ENCODE measurements around the gene USP36.
"Not testable (repeated sequence)": the region's sequence is repeated elsewhere in the genome, so short reads cannot be mapped to it uniquely, and the experiment has no call there.

The USP36 gene

DNA sequence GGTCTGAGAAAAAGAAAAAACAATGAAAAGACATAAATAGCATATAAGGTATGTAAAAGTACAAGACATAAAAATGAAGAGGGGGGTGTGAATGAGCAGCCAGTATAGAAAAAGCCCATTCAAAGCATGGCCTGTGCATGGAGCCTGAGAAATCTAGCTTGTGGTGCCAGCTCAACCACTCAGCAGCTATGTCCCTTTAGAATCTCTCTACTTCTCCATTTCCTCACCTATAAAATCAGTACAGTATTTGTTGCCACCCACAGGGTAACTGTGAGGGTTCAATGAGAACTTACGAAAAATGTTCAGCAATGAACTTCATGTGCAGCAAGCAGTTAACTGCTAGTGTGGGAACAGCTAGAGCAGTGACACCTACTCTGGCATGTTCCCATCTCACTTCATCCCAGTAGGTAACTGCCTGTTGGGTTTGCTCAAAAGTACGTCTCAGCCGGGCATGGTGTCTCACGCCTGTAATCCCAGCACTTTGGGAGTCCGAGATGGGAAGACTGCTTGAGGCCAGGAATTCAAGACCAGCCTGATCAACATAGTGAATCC, 73.8 kb downstream of the USP36 start:
- DNase-seq (ENCODE audit: low spot score): no peak

DNA sequence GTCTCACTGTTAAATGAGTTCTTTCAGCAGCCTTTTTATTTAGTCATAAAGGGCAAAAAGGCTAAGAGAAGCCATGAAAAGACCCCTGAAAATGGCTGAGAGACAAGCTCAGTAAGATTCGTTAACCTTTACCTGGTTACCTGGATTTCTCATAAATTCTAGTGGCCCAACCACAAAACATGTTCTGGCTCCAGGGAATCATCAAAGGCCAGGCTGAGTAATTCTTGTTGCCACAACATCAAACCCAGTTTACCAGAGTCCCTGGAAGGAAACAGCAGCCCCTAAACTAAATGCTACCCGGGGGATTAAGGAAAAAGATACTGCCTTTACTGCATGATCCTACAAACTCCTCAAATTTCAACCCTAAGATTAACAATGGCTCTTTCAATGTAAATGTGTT, 74.4 kb downstream of the USP36 start:
- DNase-seq (ENCODE audit: low spot score): no peak

DNA sequence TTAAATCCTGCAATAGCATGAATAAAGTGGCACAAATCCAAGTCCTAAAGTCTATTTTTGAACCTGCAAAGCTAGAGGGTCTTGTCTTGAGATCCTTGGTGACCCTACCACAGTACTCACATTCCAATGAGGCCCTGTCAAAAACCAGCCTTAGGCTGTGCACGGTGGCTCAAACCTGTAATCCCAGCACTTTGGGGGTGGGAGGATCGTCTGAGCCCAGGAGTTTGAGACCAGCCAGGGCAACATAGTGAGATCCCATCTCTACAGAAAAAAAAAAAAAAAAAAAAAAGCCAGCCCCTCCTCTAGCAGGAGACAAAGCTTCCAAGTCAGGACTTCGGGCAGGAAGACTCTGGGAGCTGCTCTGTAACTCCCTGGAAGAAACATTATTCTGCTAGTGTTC, 74.8 kb downstream of the USP36 start:
- DNase-seq (ENCODE audit: low spot score): no peak

DNA sequence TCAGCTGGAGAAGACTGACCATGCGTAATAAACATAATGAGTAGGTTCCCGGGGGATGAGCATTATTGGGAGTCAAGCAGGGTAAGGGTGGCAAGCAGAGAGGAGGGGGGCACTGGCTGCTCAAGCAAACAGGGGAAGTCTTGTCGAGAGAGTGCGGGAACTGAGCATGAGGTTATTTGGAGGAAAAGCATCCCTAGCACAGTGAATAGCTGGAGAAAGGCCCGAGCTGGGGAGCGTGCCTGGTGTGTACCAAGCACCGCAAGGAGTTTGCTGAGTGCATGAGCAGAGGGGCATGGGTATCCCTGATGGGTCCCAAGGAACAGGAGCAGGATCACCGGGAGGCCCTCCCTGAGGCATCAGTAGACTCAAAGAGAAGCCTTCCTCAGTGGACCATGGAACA, 75.7 kb downstream of the USP36 start:
- DNase-seq (ENCODE audit: low spot score): no peak

DNA sequence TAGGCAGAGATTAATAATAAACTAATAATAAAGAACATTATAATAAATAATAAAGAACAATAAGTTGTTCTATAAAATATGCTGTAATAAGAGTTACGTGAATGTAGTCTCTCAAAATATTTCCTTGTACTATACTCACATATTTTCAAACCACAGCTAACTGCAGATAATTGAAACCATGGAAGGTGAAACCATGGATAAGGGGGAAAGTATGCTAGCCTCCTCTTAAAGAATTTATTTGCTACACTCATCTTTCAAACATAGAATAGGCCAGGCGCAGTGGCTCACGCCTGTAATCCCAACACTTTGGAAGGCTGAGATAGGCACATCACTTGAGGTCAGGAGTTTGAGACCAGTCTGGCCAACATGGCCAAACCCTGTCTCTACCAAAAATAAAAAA, 77.1 kb downstream of the USP36 start:
- DNase-seq (ENCODE audit: low spot score): no peak

DNA sequence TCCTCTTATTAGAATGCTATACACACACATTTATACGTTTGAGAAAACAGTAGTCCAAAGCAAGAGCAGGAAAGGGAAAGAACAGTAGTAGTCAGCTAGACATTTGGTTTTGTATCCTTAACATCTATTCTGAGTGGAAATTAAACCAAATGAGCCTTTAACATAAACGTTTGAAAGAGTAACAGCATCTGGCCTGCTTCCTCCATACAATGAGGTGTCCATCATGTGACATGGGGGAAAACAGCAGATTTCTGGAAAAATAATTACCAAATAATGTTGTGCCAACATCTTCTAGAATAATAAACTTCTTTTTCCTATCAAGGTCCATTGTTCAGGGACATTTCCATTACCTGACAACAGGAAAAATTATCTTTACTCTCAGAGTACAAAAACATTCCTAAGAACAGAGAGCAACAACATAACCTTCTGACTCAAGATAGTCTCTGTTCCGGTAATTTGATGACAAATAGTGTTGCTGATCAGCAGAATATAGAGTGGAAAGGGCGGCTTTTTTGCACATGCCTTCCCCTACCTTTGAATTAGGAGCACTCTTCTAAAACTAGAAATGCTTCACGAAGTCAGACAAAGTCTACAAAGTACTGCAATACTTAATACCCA, 78.7 kb downstream of the USP36 start:
- no peak for DNase-seq (ENCODE audit: low spot score)

DNA sequence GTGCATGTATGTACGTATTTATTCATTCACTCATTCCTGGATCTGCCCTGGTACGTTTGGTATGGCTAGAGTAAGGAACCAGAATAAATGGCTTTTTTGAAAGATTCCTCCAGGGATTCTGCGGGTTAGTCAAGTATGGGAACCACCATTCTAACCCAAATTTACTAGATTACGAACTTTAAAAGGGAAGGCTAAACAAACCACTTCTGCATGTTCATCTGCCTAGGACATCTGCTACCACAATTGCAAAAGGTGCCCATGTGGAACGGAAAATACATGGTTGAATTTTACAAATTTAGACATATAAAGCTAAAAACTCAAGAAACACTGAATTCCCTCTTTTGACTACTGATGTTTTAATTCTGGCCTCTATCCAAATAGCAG, 80.7 kb downstream of the USP36 start:
- DNase-seq (ENCODE audit: low spot score): peak; percentile 84

DNA sequence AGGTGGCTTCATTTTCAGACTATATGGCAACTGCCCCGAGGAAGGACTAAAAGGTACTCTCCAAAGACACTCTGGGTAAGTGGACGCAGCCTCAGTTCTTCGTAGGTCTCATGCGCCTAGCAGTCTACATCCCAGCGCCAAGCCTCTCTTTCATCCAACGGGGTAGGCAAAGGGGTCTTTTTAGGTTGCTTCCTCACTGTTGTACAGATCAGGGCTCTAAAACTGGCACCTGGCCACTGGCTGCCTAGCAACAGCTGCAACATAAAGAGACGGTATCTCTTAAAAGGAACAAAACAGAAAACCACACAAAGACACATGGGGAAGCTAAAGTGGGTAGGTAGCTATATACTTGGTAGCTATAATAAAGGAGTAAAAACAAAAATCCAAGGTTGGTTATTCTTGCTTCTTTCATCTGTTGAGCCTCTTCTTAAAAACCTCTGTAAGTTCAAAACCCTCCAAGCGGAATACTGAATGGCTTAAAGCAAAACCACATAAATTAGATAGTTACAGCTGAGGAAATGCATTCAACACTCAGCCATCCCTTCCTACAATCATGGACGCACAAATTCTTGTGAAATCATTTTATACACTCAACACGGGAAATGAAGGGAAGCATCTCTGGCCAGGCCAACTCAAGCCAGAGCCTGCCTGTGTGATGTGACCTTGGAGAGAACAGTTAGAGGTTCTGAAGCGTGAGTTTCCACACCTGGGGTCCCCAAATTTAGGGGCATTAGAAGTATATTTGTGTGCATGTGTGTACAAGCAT, 81.2 kb downstream of the USP36 start:
- DNase-seq (ENCODE audit: low spot score): peak; percentile 95

DNA sequence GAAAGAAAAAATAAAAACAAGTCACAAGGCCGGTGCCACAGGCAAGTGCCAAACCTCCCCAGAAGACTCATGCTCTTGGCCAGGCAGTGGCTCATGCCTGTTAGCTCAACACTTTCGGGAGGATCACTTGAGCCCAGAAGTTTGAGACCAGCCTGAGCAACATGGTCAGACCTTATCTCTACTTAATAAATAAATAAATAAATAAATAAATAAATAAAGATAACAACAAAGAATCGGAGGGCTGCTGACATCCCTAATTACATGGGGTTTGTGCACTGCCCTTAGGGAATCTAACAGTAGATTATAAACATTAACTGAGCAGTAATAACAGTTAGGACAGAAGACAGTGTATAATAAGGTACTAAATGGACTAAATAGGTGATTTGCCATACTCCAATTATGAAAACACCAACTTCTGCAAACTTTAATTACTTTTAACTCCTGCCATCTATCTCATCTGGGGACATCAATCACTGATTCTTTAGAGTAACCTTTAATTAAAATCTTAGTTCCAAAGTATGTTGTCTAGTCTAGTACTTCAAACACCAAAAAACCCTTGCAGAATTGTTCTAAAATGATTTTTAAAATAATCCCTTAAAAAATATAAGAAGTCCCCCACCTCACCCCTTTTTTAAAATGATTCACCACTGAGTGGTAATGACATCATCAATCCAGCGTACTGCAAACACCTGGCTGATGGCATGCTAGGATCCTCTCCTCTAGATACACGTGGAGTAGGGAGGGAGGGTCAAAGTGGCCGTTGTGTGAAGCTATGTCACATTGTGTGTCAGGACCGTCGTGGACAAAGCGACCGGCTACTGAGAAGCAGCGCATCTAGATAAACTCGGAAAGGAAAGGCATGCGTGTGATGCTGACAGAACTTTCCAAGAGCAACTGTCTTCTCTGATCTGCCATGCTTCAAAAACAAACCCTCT, 87.0 kb downstream of the USP36 start:
- DNase-seq (ENCODE audit: low spot score): no peak

DNA sequence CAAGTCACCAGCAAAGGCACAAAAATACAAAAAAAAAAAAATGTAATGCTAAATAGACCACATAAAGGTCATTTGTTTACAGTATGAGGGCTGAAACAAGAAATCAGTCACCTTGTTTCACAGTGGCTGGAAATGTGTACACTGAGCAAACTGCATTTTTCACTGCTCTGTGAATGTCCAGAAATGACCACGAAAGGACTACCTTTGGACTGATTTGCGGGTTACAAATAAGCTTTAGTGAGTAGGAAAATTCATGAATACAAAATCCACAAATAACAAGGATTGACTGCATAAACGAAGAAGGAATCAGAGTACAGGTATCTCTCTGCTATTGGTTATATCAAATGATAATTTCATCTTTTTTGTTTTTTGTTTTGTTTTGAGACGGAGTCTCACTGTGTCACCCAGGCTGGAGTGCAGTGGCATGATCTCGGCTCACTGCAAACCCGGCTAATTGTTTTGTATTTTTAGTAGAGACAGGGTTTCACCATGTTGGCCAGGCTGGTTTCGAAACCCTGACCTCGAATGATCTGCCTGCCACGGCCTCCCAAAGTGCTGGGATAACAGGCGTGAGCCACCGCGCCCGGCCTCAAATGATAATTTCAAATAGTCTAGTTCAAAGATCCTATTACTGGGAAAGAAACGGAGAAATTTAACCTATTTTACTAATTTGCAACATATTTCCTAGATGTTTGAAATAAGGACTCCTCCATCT, 89.0 kb downstream of the USP36 start:
- DNase-seq (ENCODE audit: low spot score): no peak

DNA sequence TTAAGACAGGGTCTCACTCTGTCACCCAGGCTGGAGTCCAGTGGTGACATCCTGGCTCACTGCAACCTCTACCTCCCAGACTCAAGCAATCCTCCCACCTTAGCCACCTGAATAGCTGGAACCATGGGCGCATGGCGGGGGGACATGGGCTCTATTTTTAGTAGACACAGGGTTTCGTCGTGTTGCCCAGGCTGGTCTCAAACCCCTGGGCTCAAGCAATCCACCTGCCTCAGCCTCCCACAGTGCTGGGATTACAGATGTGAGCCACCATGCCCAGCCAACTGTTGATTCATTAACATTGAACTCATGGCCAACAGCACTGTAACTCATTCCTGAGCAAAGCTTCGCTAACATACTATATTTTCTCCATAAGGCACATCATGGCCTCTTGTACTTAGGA, 89.6 kb downstream of the USP36 start:
- not testable (repeated sequence) for DNase-seq (ENCODE audit: low spot score)

DNA sequence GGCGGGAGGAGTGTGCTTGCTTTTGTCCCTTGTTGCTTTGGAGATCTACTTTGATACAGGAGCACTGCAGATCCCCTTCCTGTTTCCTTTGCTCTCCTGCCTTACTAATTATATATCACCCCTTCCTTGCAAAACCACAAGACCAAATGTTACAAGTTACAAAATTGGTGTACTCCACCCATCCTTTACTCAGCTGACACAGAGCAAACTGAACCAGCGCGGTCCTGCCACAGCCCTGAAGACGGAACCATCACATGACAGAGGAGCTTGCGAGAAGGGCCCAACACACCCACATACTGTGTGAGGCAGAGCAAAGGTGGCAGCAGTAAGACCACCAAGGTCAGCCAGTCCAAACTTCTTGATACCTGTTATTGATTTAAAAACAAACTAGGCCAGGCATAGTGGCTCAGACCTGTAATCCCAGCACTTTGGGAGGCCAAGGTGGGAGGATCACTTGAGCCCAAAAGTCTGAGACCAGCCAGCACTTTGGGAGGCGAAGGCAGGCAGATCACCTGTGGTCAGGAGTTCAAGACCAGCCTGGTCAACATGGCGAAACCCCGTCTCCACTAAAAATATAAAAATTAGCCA, 91.8 kb downstream of the USP36 start:
- no peak for DNase-seq (ENCODE audit: low spot score)

DNA sequence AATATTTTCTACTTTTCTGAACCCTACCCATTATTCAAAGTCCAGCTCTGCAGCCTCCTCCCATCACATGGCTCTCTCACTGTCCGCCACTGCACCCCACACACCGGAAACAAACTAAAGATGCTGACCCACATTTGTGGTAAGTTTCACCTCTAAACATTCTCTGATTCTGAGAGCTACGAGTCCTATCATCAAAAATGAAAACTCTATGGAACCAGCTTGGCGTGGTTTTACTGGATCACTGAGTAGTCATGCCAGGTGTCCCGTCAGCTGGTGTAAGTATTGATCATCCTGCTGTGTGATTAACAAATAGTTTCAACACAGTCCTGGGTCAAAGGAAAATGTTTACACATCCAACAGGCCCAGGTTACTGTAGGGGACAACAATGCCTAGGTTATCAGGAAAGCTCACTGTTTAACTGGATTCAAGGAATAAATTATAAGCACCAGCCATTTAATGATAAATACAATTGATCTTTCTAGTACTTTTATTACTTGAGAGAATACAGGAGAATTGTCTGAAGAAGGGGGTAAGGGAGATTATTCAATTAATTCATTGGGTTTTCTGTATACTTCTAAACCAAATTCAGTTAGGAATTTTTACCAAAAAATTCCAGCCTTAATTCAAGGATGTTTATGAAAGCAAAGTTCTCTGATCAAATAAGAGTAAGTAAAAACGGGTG, 92.4 kb downstream of the USP36 start:
- peak; percentile 50 for DNase-seq (ENCODE audit: low spot score)

DNA sequence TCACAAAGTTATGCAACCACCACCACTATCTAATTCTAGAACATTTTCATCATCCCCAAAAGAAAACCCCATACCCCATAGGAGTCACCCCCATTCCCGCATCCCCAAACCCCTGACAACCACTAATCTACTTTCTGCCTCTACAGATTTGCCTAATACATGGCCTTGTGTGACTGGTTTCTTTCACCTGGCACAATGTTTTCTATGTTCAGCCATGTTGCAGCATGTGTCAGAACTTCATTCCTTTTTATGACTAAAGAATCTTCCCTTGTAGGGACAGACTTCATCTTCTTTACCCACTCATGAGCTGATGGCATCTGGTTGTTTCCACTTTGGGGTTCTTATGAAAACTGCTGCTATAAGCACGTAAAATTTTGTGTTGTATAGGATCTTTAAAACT, 93.1 kb downstream of the USP36 start:
- DNase-seq (ENCODE audit: low spot score): no peak

DNA sequence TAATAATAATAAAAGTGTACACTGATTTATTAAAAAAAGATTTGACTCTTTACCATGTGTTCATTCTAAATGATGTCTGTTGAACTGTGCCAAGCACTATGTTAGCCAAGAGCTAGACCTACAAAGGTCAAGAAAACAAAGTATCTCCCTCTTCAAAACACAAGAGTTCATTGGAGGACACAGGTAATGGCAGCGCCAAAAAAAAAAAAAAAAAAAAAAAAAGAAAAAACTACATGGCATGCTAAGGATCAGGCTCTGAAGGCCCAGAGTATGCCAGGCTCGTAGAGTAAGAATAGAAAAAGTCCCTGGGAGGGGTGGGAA, 93.7 kb downstream of the USP36 start:
- no peak for DNase-seq (ENCODE audit: low spot score)

DNA sequence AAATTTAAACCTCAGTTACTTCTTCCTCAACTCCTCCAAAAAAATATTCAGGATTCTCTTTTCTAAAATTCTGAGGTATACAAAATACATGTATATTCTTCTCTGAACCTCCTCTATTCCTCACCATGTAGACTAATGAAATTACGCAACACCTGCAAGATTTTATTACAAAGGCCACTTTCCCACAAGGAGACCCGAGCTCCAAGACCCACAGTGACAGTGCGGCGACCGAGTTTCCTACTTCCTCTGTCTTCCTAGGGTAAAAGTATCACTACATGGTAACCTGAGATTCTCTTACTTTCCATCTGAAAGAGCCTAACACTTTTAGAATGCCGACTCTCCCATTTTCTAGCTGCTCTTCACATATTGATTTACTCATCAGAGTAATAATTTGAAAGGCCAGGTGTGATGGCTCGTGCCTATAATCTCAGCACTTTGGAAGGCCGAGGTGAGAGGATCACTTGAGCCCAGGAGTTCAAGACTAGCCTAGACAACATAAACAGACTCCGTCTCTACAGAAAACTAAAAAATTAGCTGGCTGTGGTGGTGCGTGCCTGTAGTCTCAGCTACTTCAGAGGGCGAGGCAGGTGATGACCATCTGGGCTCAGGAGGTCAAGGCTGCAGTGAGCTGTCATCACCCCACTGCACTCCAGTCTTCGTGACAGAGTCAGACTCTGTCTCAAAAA, 94.2 kb downstream of the USP36 start:
- no peak for DNase-seq (ENCODE audit: low spot score)
